Thyroid gland (tissue), 4 donors: ENCODE data around the gene ZBTB17. TPM values are rescaled to one million over a fixed set of nuclear protein-coding genes. Genes with fewer than 3 reads are reported as not detected.

ENCODE experiments used
- DNase-seq, 2 donors: peaks; one replicate each; pipeline ENCODE4 v3.0.0-alpha.2; 2019
- H3K27ac ChIP-seq, 3 donors: fragments of 200-600 bp; sonication (generic); 1 replicate in 2 of 3; 2 replicates in 1 of 3; pipeline ENCODE4 v1.5.1; 2016 to 2019; ENCODE audit warnings: mild to moderate bottlenecking in 1 of 3, moderate library complexity in 1 of 3
- H3K27me3 ChIP-seq: fragments of 200-600 bp; sonication (generic); one replicate; pipeline ENCODE4 v1.5.1; 2019
- H3K36me3 ChIP-seq, 2 donors: fragments of 200-600 bp; sonication (generic); one replicate each; pipeline ENCODE4 v1.5.1; 2016 to 2019
- H3K4me1 ChIP-seq, 2 donors: fragments of 200-600 bp; sonication (generic); one replicate each; pipeline ENCODE4 v1.5.1; 2017 to 2019
- H3K4me3 ChIP-seq, 3 donors: fragments of 200-600 bp; sonication (generic); replicated peaks in 1 of 3; 1 replicate in 2 of 3; 2 replicates in 1 of 3; pipeline ENCODE4 v1.5.1; 2016; ENCODE audit warnings: mild to moderate bottlenecking in 1 of 3
- H3K9me3 ChIP-seq: fragments of 200-600 bp; sonication (generic); one replicate; pipeline ENCODE4 v1.5.1; 2017
- CTCF ChIP-seq, 6 experiments: fragments of 200-600 bp in 3 of 6; fragments of 450-650 bp in 3 of 6; sonication (generic) in 3 of 6; IDR thresholded peaks; one replicate each; pipeline ENCODE4 v1.5.1; 2016 to 2019; ENCODE audit warnings: antibody characterized with exemption in 6 of 6, mild to moderate bottlenecking in 2 of 6, inconsistent platforms in 1 of 6, moderate library complexity in 1 of 6
- POLR2A ChIP-seq, 2 donors: fragments of 450-650 bp; IDR thresholded peaks; one replicate each; pipeline ENCODE4 v1.6.1; 2017; ENCODE audit warnings: antibody characterized with exemption in 2 of 2, mild to moderate bottlenecking in 2 of 2, moderate library complexity in 1 of 2
- WGBS, 2 donors: methylation state at CpG; one replicate each; pipeline ENCODE4 v1.1.5; 2017; 5-methylcytosine and 5-hydroxymethylcytosine counted together
- intact Hi-C: fragments of 100-400 bp; cut with DNase I; formaldehyde crosslinking; loops from one replicate; pipeline ENCODE4 v1.15.1; 2023
- total RNA-seq, 4 donors: library from RNA; depleted of rRNA; stranded (reverse); fragments of >200 nt; gene quantifications; one replicate each; pipeline ENCODE4 v1.2.3, GENCODE V29; 2016

Gene ZBTB17
- total RNA-seq, 4 donors from 2014 or later, result 31.4 to 52.1 (median 36.1) TPM

GRCh38 chr1:15992582-15993500 lies 16.9 kb upstream of the ZBTB17 start:
- Histone ChIP-seq H3K36me3 (no peaks in the 10 kb centered on the region), H3K27me3 (no peaks in the 10 kb centered on the region), H3K4me1 (no peaks in the 10 kb centered on the region), H3K9me3 (no peaks in the 10 kb centered on the region), H3K27ac (no peak overlapping the region), H3K4me3 (no peak overlapping the region)
- DNase-seq, result no peak
- intact Hi-C loops, result no loop called here
- TF ChIP-seq POLR2A (IDR thresholded peaks at IDR 0.05) (no peak), CTCF (IDR thresholded peaks at IDR 0.05) (no peak)
- WGBS, 2 donors, result 82 to 84% methylated on average over 11 to 12 of the region's 17 CpGs

- Histone ChIP-seq H3K36me3 (no peaks in the 10 kb centered on the region), H3K4me3 (no peak overlapping the region), H3K9me3 (no peaks in the 10 kb centered on the region), H3K27me3 (no peaks in the 10 kb centered on the region), H3K4me1 (no peaks in the 10 kb centered on the region), H3K27ac (no peak overlapping the region)
- 93 to 97% methylated on average over 6 to 7 of the region's 7 CpGs for WGBS, 2 donors
- intact Hi-C loops, result no loop called here
- no peak for DNase-seq
- TF ChIP-seq CTCF (IDR thresholded peaks at IDR 0.05) (no peak), POLR2A (IDR thresholded peaks at IDR 0.05) (no peak)
Observed at GRCh38 chr1:15992187-15992553, 16.3 kb upstream of the ZBTB17 start.

GRCh38 chr1:15991427-15992186 lies 15.7 kb upstream of the ZBTB17 start:
- no peaks in the 10 kb centered on the region for H3K36me3 ChIP-seq
- no peaks in the 10 kb centered on the region for H3K9me3 ChIP-seq
- H3K4me1 ChIP-seq, result no peaks in the 10 kb centered on the region
- TF ChIP-seq CTCF (IDR thresholded peaks at IDR 0.05) (no peak), POLR2A (IDR thresholded peaks at IDR 0.05) (no peak)
- 89 to 91% methylated on average over 6 to 10 of the region's 11 CpGs for WGBS, 2 donors
- intact Hi-C loops, result no loop called here
- H3K27me3 ChIP-seq, result no peaks in the 10 kb centered on the region
- H3K4me3 ChIP-seq, result no peak overlapping the region
- H3K27ac ChIP-seq, result no peak overlapping the region
- no peak for DNase-seq

- intact Hi-C loops, result no loop called here
- WGBS, 2 donors, result 78 to 82% methylated on average over 3 to 9 of the region's 9 CpGs
- H3K4me3 ChIP-seq, result no peak overlapping the region
Observed at GRCh38 chr1:15989776-15990175, 13.9 kb upstream of the ZBTB17 start.

More at GRCh38 chr1:15989776-15990175, 13.9 kb upstream of the ZBTB17 start:
- Histone ChIP-seq H3K4me1 (no peaks in the 10 kb centered on the region), H3K27me3 (no peaks in the 10 kb centered on the region), H3K27ac (no peak overlapping the region), H3K9me3 (no peaks in the 10 kb centered on the region), H3K36me3 (no peaks in the 10 kb centered on the region)
- DNase-seq, result no peak
- no peak for TF ChIP-seq CTCF (IDR thresholded peaks at IDR 0.05)
